Esophagus (tissue), 2 donors: ENCODE measurements around the gene CMSS1. TPM values are rescaled to one million over a fixed set of nuclear protein-coding genes. Genes with fewer than 3 reads are reported as not detected.

Experiments
- H3K27ac ChIP-seq, 2 donors: one replicate each; pipeline ENCODE4 v1.5.1; 2013; ENCODE audit warnings: low read depth in 2 of 2, mild to moderate bottlenecking in 2 of 2, inconsistent platforms in 1 of 2, low read length in 1 of 2, moderate library complexity in 1 of 2
- H3K27me3 ChIP-seq, 2 donors: one replicate each; pipeline ENCODE4 v1.6.1; 2013; ENCODE audit warnings: low read length in 2 of 2, control low read depth in 1 of 2, mild to moderate bottlenecking in 1 of 2; ENCODE audit not compliant: insufficient read depth in 2 of 2, control insufficient read depth in 1 of 2
- H3K36me3 ChIP-seq, 2 donors: one replicate each; pipeline ENCODE4 v1.6.1; 2013; ENCODE audit warnings: low read length in 1 of 2; ENCODE audit not compliant: control insufficient read depth in 2 of 2, insufficient read depth in 2 of 2
- H3K4me1 ChIP-seq, 2 donors: one replicate each; pipeline ENCODE4 v1.6.1; 2013; ENCODE audit warnings: low read length in 1 of 2; ENCODE audit not compliant: control insufficient read depth in 2 of 2, insufficient read depth in 2 of 2
- H3K4me3 ChIP-seq, 2 donors: one replicate each; pipeline ENCODE4 v1.5.1; 2013; ENCODE audit warnings: low read length in 2 of 2, mild to moderate bottlenecking in 2 of 2, low read depth in 1 of 2, moderate library complexity in 1 of 2
- H3K9me3 ChIP-seq, 2 donors: one replicate each; pipeline ENCODE4 v1.6.1; 2013; ENCODE audit warnings: mild to moderate bottlenecking in 2 of 2, low read depth in 1 of 2, low read length in 1 of 2, moderate library complexity in 1 of 2; ENCODE audit not compliant: control insufficient read depth in 2 of 2, insufficient read depth in 1 of 2
- WGBS, 2 donors: extraction: QIAGEN DNeasy Blood & Tissue Kit; methylation state at CpG; one replicate each; pipeline ENCODE4 v1.1.7; 2013; 5-methylcytosine and 5-hydroxymethylcytosine counted together
- polyA plus RNA-seq, 2 donors: library from polyadenylated mRNA; stranded (reverse); fragments of 200-250 nt; gene quantifications; one replicate each; pipeline ENCODE4 v1.2.3, GENCODE V29; 2013
- donor health status: healthy with polysubstance abuse.
- donor health status: Bipolar disorder and iron deficiency.

The CMSS1 gene
- polyA plus RNA-seq, 2 donors, result 15.5 to 17.9 TPM

- Histone ChIP-seq H3K36me3 (no peaks in the 10 kb centered on the region), H3K4me3 (no peak overlapping the region), H3K9me3 (no peaks in the 10 kb centered on the region), H3K27ac (no peak overlapping the region), H3K27me3 (no peaks in the 10 kb centered on the region), H3K4me1 (peaks cover 0 to 8% of the 10 kb centered on the region in 2 donors)
- 77 to 84% methylated on average over 1 of the region's 1 CpG for WGBS, 2 donors
Measured at GRCh38 chr3:100027321-100027720, 209.7 kb downstream of the CMSS1 start.

- H3K4me1 ChIP-seq, result peaks cover 0 to 2% of the 10 kb centered on the region in 2 donors
- no peak overlapping the region for H3K4me3 ChIP-seq
- H3K27me3 ChIP-seq, result no peaks in the 10 kb centered on the region
- H3K36me3 ChIP-seq, result no peaks in the 10 kb centered on the region
- H3K27ac ChIP-seq, result no peak overlapping the region
- H3K9me3 ChIP-seq, result no peaks in the 10 kb centered on the region
- WGBS, 2 donors, result 95 to 97% methylated on average over 1 of the region's 1 CpG
Measured at GRCh38 chr3:100029052-100029451, 211.4 kb downstream of the CMSS1 start.

- Histone ChIP-seq H3K27me3 (no peaks in the 10 kb centered on the region), H3K36me3 (no peaks in the 10 kb centered on the region), H3K4me3 (no peak overlapping the region), H3K9me3 (no peaks in the 10 kb centered on the region), H3K4me1 (peaks cover 0 to under 1% of the 10 kb centered on the region in 2 donors), H3K27ac (no peak overlapping the region)
- 37 to 47% methylated on average over 2 of the region's 2 CpGs for WGBS, 2 donors
Measured at GRCh38 chr3:100029689-100030088, 212.0 kb downstream of the CMSS1 start.

GRCh38 chr3:100030346-100030745 lies 212.7 kb downstream of the CMSS1 start:
- no peaks in the 10 kb centered on the region for H3K36me3 ChIP-seq
- H3K9me3 ChIP-seq, result no peaks in the 10 kb centered on the region
- H3K4me1 ChIP-seq, result no peaks in the 10 kb centered on the region
- H3K27me3 ChIP-seq, result no peaks in the 10 kb centered on the region
- peak overlapping the region in 1 of 2 donors; percentile 70 for H3K27ac ChIP-seq
- WGBS, 2 donors, result 55 to 74% methylated on average over 3 of the region's 3 CpGs
- H3K4me3 ChIP-seq, result no peak overlapping the region

GRCh38 chr3:100030914-100031425 lies 213.3 kb downstream of the CMSS1 start:
- H3K4me3 ChIP-seq, result no peak overlapping the region

GRCh38 chr3:100032243-100032642 lies 214.6 kb downstream of the CMSS1 start:
- Histone ChIP-seq H3K9me3 (no peaks in the 10 kb centered on the region), H3K4me1 (no peaks in the 10 kb centered on the region), H3K36me3 (no peaks in the 10 kb centered on the region), H3K4me3 (no peak overlapping the region), H3K27me3 (no peaks in the 10 kb centered on the region), H3K27ac (no peak overlapping the region)
- 64 to 67% methylated on average over 5 of the region's 5 CpGs for WGBS, 2 donors

More at GRCh38 chr3:100030914-100031425, 213.3 kb downstream of the CMSS1 start:
- no peaks in the 10 kb centered on the region for H3K36me3 ChIP-seq
- H3K27ac ChIP-seq, result no peak overlapping the region
- H3K27me3 ChIP-seq, result no peaks in the 10 kb centered on the region
- WGBS, 2 donors, result 80 to 82% methylated on average over 1 of the region's 1 CpG
- H3K9me3 ChIP-seq, result no peaks in the 10 kb centered on the region
- H3K4me1 ChIP-seq, result no peaks in the 10 kb centered on the region

GRCh38 chr3:100033184-100033583 lies 215.5 kb downstream of the CMSS1 start:
- Histone ChIP-seq H3K36me3 (no peaks in the 10 kb centered on the region), H3K4me1 (no peaks in the 10 kb centered on the region), H3K27ac (peak overlapping the region in 1 of 2 donors; percentile 60), H3K4me3 (no peak overlapping the region), H3K9me3 (no peaks in the 10 kb centered on the region), H3K27me3 (no peaks in the 10 kb centered on the region)
- 24 to 29% methylated on average over 1 of the region's 1 CpG for WGBS, 2 donors

- Histone ChIP-seq H3K36me3 (no peaks in the 10 kb centered on the region), H3K9me3 (no peaks in the 10 kb centered on the region), H3K4me1 (no peaks in the 10 kb centered on the region), H3K27me3 (no peaks in the 10 kb centered on the region), H3K27ac (no peak overlapping the region), H3K4me3 (no peak overlapping the region)
- 78 to 81% methylated on average over 3 of the region's 3 CpGs for WGBS, 2 donors
Measured at GRCh38 chr3:100033903-100034471, 216.3 kb downstream of the CMSS1 start.

- Histone ChIP-seq H3K27me3 (no peaks in the 10 kb centered on the region), H3K9me3 (no peaks in the 10 kb centered on the region), H3K4me3 (no peak overlapping the region), H3K36me3 (no peaks in the 10 kb centered on the region), H3K4me1 (no peaks in the 10 kb centered on the region), H3K27ac (no peak overlapping the region)
Measured at GRCh38 chr3:100039075-100039474, 221.4 kb downstream of the CMSS1 start.
